HCT116 (cell line): ENCODE data around the gene BTBD6. TPM values are rescaled to one million over a fixed set of nuclear protein-coding genes. Genes with fewer than 3 reads are reported as not detected.

Experiments used
- ATAC-seq: fragments of 200-7000 bp; cut with Tn5 transposase; 2 replicates; pipeline ENCODE4 v1.9.1; 2020; ENCODE audit warnings: mild to moderate bottlenecking, moderate library complexity
- BruUV-seq: library from RNA; stranded (reverse); fragments of 400-500 nt; replicated peaks from 2 replicates; lab custom pipeline; 2021; lab: Mats Ljungman, UMichigan
- CTCF ChIA-PET: fragments of 300-600 bp; sonication (Branson Sonifier 250); formaldehyde crosslinking; loops from one replicate; lab custom pipeline; 2021; ENCODE audit warnings: antibody characterized with exemption; lab: Charles Lee
- POLR2A ChIA-PET: fragments of 300-600, 350-600 bp; sonication (Branson Sonifier 250); formaldehyde crosslinking; loops from one replicate; lab custom pipeline; 2021; ENCODE audit warnings: antibody characterized with exemption; lab: Charles Lee
- RAD21 ChIA-PET, 2 experiments: fragments of 300-600 bp; sonication (Branson Sonifier 250); formaldehyde crosslinking; loops; one replicate each; lab custom pipeline; 2023; ENCODE audit warnings: low total read pairs in 2 of 2; ENCODE audit not compliant: uncharacterized antibody in 2 of 2, unreplicated experiment in 2 of 2, low non-redundant PET in 1 of 2; lab: Charles Lee
- DNase-seq: peaks from one replicate; pipeline ENCODE4 v3.0.0-alpha.2; 2010; ENCODE audit warnings: low read depth, low spot score
- H2AFZ ChIP-seq: fragments of 200-600 bp; shearing (Covaris generic), sonication (generic); 2 replicates; pipeline ENCODE4 v1.6.1; 2017; ENCODE audit warnings: low read depth, mixed run types, mixed read lengths, antibody characterized with exemption, low read length; ENCODE audit not compliant: poor library complexity, severe bottlenecking
- H3K27ac ChIP-seq: 2 replicates; pipeline ENCODE4 v1.5.1; 2012; ENCODE audit warnings: low read depth, low read length
- H3K27me3 ChIP-seq: fragments of 200-600 bp; sonication (generic); 2 replicates; pipeline ENCODE4 v1.6.1; 2016; ENCODE audit warnings: mixed run types, low read length, mixed read lengths; ENCODE audit not compliant: insufficient read depth
- H3K36me3 ChIP-seq, 2 experiments: fragments of 200-500 bp in 1 of 2; fragments of 200-600 bp in 1 of 2; sonication (Bioruptor generic) in 1 of 2; sonication (generic) in 1 of 2; 2 replicates each; pipeline versions ENCODE4 v1.5.1 to v1.6.1; 2014 to 2016; ENCODE audit warnings: low read length in 2 of 2, inconsistent platforms in 1 of 2, mixed read lengths in 1 of 2, mixed run types in 1 of 2; ENCODE audit not compliant: insufficient read depth in 2 of 2, control insufficient read depth in 1 of 2
- H3K4me1 ChIP-seq, 2 experiments: fragments of 200-600 bp in 1 of 2; sonication (generic) in 1 of 2; 2 replicates each; pipeline versions ENCODE4 v1.5.1 to v1.6.1; 2012 to 2017; ENCODE audit warnings: low read length in 2 of 2, inconsistent platforms in 1 of 2, mild to moderate bottlenecking in 1 of 2, mixed read lengths in 1 of 2, mixed run types in 1 of 2, moderate library complexity in 1 of 2; ENCODE audit not compliant: insufficient read depth in 2 of 2, control insufficient read depth in 1 of 2
- H3K4me2 ChIP-seq: fragments of 200-600 bp; sonication (generic); 2 replicates; pipeline ENCODE4 v1.6.1; 2017; ENCODE audit warnings: mixed run types, low read length, mixed read lengths
- H3K4me3 ChIP-seq, 2 experiments: fragments of 200-600 bp in 1 of 2; sonication (generic) in 1 of 2; replicated peaks in 1 of 2; 2 replicates each; pipeline ENCODE4 v1.5.1; 2011 to 2016; ENCODE audit warnings: low read length in 2 of 2, control low read depth in 1 of 2, low read depth in 1 of 2, mild to moderate bottlenecking in 1 of 2, mixed read lengths in 1 of 2, mixed run types in 1 of 2
- H3K79me2 ChIP-seq: fragments of 200-600 bp; sonication (generic); 2 replicates; pipeline ENCODE4 v1.6.1; 2017; ENCODE audit warnings: mild to moderate bottlenecking, mixed run types, low read length, moderate library complexity, mixed read lengths; ENCODE audit not compliant: insufficient read depth
- H3K9ac ChIP-seq: fragments of 200-600 bp; sonication (generic); 2 replicates; pipeline ENCODE4 v1.6.1; 2016; ENCODE audit warnings: low read length, mixed read lengths
- H3K9me2 ChIP-seq: fragments of 200-600 bp; sonication (generic), shearing (Covaris generic); 2 replicates; pipeline ENCODE4 v1.6.1; 2017; ENCODE audit warnings: mixed run types, mild to moderate bottlenecking, moderate library complexity; ENCODE audit not compliant: insufficient read depth
- H3K9me3 ChIP-seq, 2 experiments: fragments of 200-500 bp in 1 of 2; fragments of 200-600 bp in 1 of 2; sonication (Bioruptor generic) in 1 of 2; sonication (generic) in 1 of 2; 2 replicates each; pipeline ENCODE4 v1.6.1; 2014 to 2017; ENCODE audit warnings: low read length in 2 of 2, mixed read lengths in 2 of 2, inconsistent platforms in 1 of 2, low read depth in 1 of 2, mild to moderate bottlenecking in 1 of 2, mixed run types in 1 of 2, moderate library complexity in 1 of 2; ENCODE audit not compliant: control insufficient read depth in 1 of 2, insufficient read depth in 1 of 2
- H4K20me1 ChIP-seq: fragments of 200-600 bp; sonication (generic), shearing (Covaris generic); 2 replicates; pipeline ENCODE4 v1.6.1; 2017; ENCODE audit warnings: mixed run types, mild to moderate bottlenecking, moderate library complexity; ENCODE audit not compliant: insufficient read depth
- CBX3 ChIP-seq: IDR thresholded peaks from 2 replicates; pipeline ENCODE4 v1.6.1; 2012; ENCODE audit warnings: low read depth
- CEBPB ChIP-seq: IDR thresholded peaks from 2 replicates; pipeline ENCODE4 v1.6.1; 2012; ENCODE audit warnings: low read depth
- EGR1 ChIP-seq: IDR thresholded peaks from 2 replicates; pipeline ENCODE4 v1.6.1; 2012; ENCODE audit warnings: low read depth
- ELF1 ChIP-seq: IDR thresholded peaks from 2 replicates; pipeline ENCODE4 v1.6.1; 2012; ENCODE audit warnings: low read depth, borderline replicate concordance
- EZH2phosphoT487 ChIP-seq: fragments of 200-600 bp; IDR thresholded peaks from 2 replicates; pipeline ENCODE4 v1.6.1; 2018; ENCODE audit warnings: antibody characterized with exemption, borderline replicate concordance
- SP1 ChIP-seq: IDR thresholded peaks from 2 replicates; pipeline ENCODE4 v1.6.1; 2012; ENCODE audit warnings: low read depth
- TCF7L2 ChIP-seq: IDR thresholded peaks from 2 replicates; pipeline ENCODE4 v1.7.0; 2011; ENCODE audit warnings: borderline replicate concordance, inconsistent platforms; ENCODE audit not compliant: insufficient read depth, insufficient read length; ENCODE audit errors: extremely low read depth
- YY1 ChIP-seq: IDR thresholded peaks from 2 replicates; pipeline ENCODE4 v1.6.1; 2011; ENCODE audit warnings: low read length, low read depth, moderate library complexity, mild to moderate bottlenecking; ENCODE audit not compliant: insufficient replicate concordance; ENCODE audit errors: extremely low read depth
- ZFX ChIP-seq: fragments of 450-650 bp; IDR thresholded peaks from 2 replicates; pipeline ENCODE4 v1.6.1; 2017
- ZNF274 ChIP-seq: fragments of 200-500 bp; sonication (Bioruptor generic); IDR thresholded peaks from 2 replicates; pipeline ENCODE4 v1.6.1; 2014; ENCODE audit warnings: mild to moderate bottlenecking, low read depth, low read length, inconsistent platforms
- intact Hi-C: fragments of 100-400 bp; cut with micrococcal nuclease; formaldehyde crosslinking; loops from 2 replicates; pipeline ENCODE4 v1.10.0; 2022
- total RNA-seq: library from RNA; stranded (reverse); gene quantifications from one replicate; pipeline ENCODE4 v1.2.1, GENCODE V29; 2021; ENCODE audit not compliant: unreplicated experiment
- TF ChIP-seq, protein P1 (sequence below): IDR thresholded peaks from 2 replicates; pipeline ENCODE4 v1.6.1; 2011; ENCODE audit warnings: mild to moderate bottlenecking, low read length, moderate library complexity; ENCODE audit not compliant: insufficient replicate concordance; ENCODE audit errors: extremely low read depth

Gene BTBD6
- total RNA-seq, 1 experiment from 2014 or later, result 35.9 TPM

DNA sequence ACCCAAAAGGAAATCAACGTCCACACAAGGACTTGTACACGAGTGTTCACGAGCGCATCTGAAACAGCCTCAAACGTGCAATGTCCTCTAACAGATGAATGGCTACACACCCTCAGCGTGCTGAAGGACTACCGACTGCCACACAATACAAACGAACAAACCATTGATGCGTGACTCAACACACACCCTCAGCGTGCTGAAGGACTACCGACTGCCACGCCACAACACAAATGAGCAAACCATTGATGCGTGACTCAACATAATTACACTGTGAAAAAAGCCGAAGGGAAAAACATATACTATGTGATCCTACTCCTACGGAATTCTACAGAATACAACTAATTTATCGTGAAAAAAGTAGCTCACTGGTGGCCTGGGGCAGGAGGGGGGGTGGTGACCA is 25.1 kb upstream of the BTBD6 start:
- Histone ChIP-seq H3K27me3 (no peaks in the 10 kb centered on the region), H3K9me2 (no peaks in the 10 kb centered on the region), H3K9ac (no peak overlapping the region), H3K27ac (no peak overlapping the region), H3K4me3 (no peak overlapping the region), H2AFZ (no peak overlapping the region), H3K36me3 (peaks cover 8 to 9% of the 10 kb centered on the region in 2 experiments; a peak in 3 of 4 replicates), H4K20me1 (no peaks in the 10 kb centered on the region), H3K79me2 (no peaks in the 10 kb centered on the region), H3K4me1 (no peaks in the 10 kb centered on the region), H3K9me3 (no peaks in the 10 kb centered on the region), H3K4me2 (no peak overlapping the region)
- RAD21 ChIA-PET, result no interaction called here
- no TSS peak for BruUV-seq
- TF ChIP-seq EZH2phosphoT487, result no peak
- TF ChIP-seq ELF1, result no peak
- no peak for TF ChIP-seq CBX3
- no peak for TF ChIP-seq TCF7L2
- TF ChIP-seq, protein P1, sequence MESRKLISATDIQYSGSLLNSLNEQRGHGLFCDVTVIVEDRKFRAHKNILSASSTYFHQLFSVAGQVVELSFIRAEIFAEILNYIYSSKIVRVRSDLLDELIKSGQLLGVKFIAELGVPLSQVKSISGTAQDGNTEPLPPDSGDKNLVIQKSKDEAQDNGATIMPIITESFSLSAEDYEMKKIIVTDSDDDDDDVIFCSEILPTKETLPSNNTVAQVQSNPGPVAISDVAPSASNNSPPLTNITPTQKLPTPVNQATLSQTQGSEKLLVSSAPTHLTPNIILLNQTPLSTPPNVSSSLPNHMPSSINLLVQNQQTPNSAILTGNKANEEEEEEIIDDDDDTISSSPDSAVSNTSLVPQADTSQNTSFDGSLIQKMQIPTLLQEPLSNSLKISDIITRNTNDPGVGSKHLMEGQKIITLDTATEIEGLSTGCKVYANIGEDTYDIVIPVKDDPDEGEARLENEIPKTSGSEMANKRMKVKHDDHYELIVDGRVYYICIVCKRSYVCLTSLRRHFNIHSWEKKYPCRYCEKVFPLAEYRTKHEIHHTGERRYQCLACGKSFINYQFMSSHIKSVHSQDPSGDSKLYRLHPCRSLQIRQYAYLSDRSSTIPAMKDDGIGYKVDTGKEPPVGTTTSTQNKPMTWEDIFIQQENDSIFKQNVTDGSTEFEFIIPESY, result no peak
- no peak for TF ChIP-seq ZNF274
- no peak for TF ChIP-seq ZFX
- TF ChIP-seq CEBPB, result no peak
- no peak for TF ChIP-seq SP1
- TF ChIP-seq EGR1, result no peak
- no peak for TF ChIP-seq YY1
- no peak for DNase-seq
- POLR2A ChIA-PET, result no interaction called here
- ATAC-seq, result no peak
- CTCF ChIA-PET, result no interaction called here
- intact Hi-C loops, result no loop called here
